IMR-90 (cell line): ENCODE data around the gene SERPINF2. TPM values are rescaled to one million over a fixed set of nuclear protein-coding genes. Genes with fewer than 3 reads are reported as not detected.
A peak's percentile ranks its signal among the peaks of the same experiment; 100 is the strongest.

Source experiments
- ATAC-seq: fragments of 200-7000 bp; cut with Tn5 transposase; 2 replicates; pipeline ENCODE4 v1.9.1; 2020; ENCODE audit warnings: low read depth, mild to moderate bottlenecking, moderate library complexity
- BruUV-seq: library from RNA; stranded (reverse); fragments of 400-500 nt; replicated peaks from 2 replicates; lab custom pipeline; 2021; lab: Mats Ljungman, UMichigan
- CTCF ChIA-PET: fragments of 300-600 bp; formaldehyde crosslinking; extraction: SDS; loops from one replicate; lab custom pipeline; 2021; ENCODE audit warnings: antibody characterized with exemption; lab: Yijun Ruan, JAX
- POLR2A ChIA-PET: fragments of 300-600 bp; sonication (Branson Sonifier 250); formaldehyde crosslinking; loops from one replicate; lab custom pipeline; 2022; ENCODE audit warnings: antibody characterized with exemption; ENCODE audit not compliant: unreplicated experiment; lab: Charles Lee
- DNase-seq: peaks from one replicate; pipeline ENCODE4 v3.0.0; 2013
- H2AFZ ChIP-seq: replicated peaks from 2 replicates; pipeline ENCODE3; 2013; ENCODE audit warnings: low read length, mild to moderate bottlenecking; ENCODE audit not compliant: poor library complexity
- H2AK5ac ChIP-seq: 2 replicates; pipeline ENCODE4 v1.6.1; 2013; ENCODE audit warnings: low read depth, low read length, inconsistent platforms
- H2AK9ac ChIP-seq: replicated peaks from 2 replicates; pipeline ENCODE3; 2013; ENCODE audit warnings: mild to moderate bottlenecking, low read depth, low read length, moderate library complexity; ENCODE audit not compliant: poor library complexity
- H2BK120ac ChIP-seq: 2 replicates; pipeline ENCODE4 v1.6.1; 2013; ENCODE audit warnings: low read depth, low read length, inconsistent platforms
- H2BK15ac ChIP-seq: 3 replicates; pipeline ENCODE4 v1.6.1; 2013; ENCODE audit warnings: low read depth, low read length, inconsistent platforms
- H2BK20ac ChIP-seq: 2 replicates; pipeline ENCODE4 v1.6.1; 2013; ENCODE audit warnings: low read depth, mild to moderate bottlenecking, inconsistent platforms, low read length, moderate library complexity
- H2BK5ac ChIP-seq: 2 replicates; pipeline ENCODE4 v1.6.1; 2013; ENCODE audit warnings: mild to moderate bottlenecking, low read depth, low read length, inconsistent platforms; ENCODE audit not compliant: poor library complexity, severe bottlenecking
- H3K14ac ChIP-seq: replicated peaks from 2 replicates; pipeline ENCODE4 v1.6.1; 2013; ENCODE audit warnings: low read depth, low read length, inconsistent platforms
- H3K18ac ChIP-seq: 2 replicates; pipeline ENCODE4 v1.6.1; 2013; ENCODE audit warnings: low read depth, low read length, control low read depth
- H3K23ac ChIP-seq: 2 replicates; pipeline ENCODE4 v1.6.1; 2013; ENCODE audit warnings: low read depth, low read length, inconsistent platforms
- H3K27ac ChIP-seq: 2 replicates; pipeline ENCODE4 v1.5.1; 2013; ENCODE audit warnings: mild to moderate bottlenecking, control low read depth, low read length; ENCODE audit not compliant: insufficient read depth
- H3K27me3 ChIP-seq: 2 replicates; pipeline ENCODE4 v1.6.1; 2013; ENCODE audit warnings: low read length; ENCODE audit not compliant: control insufficient read depth, insufficient read depth
- H3K36me3 ChIP-seq: 2 replicates; pipeline ENCODE4 v1.6.1; 2013; ENCODE audit warnings: low read length, mixed read lengths; ENCODE audit not compliant: control insufficient read depth, insufficient read depth
- H3K4ac ChIP-seq: 2 replicates; pipeline ENCODE4 v1.6.1; 2013; ENCODE audit warnings: low read depth, low read length, inconsistent platforms
- H3K4me1 ChIP-seq: 2 replicates; pipeline ENCODE4 v1.6.1; 2013; ENCODE audit warnings: low read length, mixed read lengths; ENCODE audit not compliant: control insufficient read depth, insufficient read depth
- H3K4me2 ChIP-seq: 2 replicates; pipeline ENCODE4 v1.6.1; 2013; ENCODE audit warnings: low read depth, mild to moderate bottlenecking, control low read depth, low read length, moderate library complexity
- H3K4me3 ChIP-seq: 2 replicates; pipeline ENCODE4 v1.5.1; 2013; ENCODE audit warnings: low read depth, mild to moderate bottlenecking, control low read depth, low read length, moderate library complexity; ENCODE audit not compliant: insufficient read depth
- H3K56ac ChIP-seq: 2 replicates; pipeline ENCODE4 v1.6.1; 2013; ENCODE audit warnings: low read length, inconsistent platforms; ENCODE audit not compliant: insufficient read depth; ENCODE audit errors: extremely low read depth
- H3K79me1 ChIP-seq, 2 experiments: 2 replicates each; pipeline ENCODE4 v1.6.1; 2013; ENCODE audit warnings: low read length in 2 of 2, inconsistent platforms in 1 of 2, low read depth in 1 of 2
- H3K9ac ChIP-seq: 2 replicates; pipeline ENCODE4 v1.6.1; 2013; ENCODE audit warnings: low read depth, low read length, control low read depth
- H3K9me1 ChIP-seq: 2 replicates; pipeline ENCODE4 v1.6.1; 2013; ENCODE audit warnings: low read length, inconsistent platforms; ENCODE audit not compliant: insufficient read depth
- H3K9me3 ChIP-seq: 2 replicates; pipeline ENCODE4 v1.6.1; 2013; ENCODE audit warnings: low read length; ENCODE audit not compliant: control insufficient read depth, insufficient read depth
- H4K20me1 ChIP-seq: 2 replicates; pipeline ENCODE4 v1.6.1; 2013; ENCODE audit warnings: low read length, inconsistent platforms; ENCODE audit not compliant: insufficient read depth
- H4K5ac ChIP-seq: 2 replicates; pipeline ENCODE4 v1.6.1; 2013; ENCODE audit warnings: mild to moderate bottlenecking, low read depth, low read length, control low read depth
- H4K8ac ChIP-seq, 2 experiments: 2 replicates each; pipeline ENCODE4 v1.6.1; 2013; ENCODE audit warnings: low read depth in 2 of 2, low read length in 2 of 2, control low read depth in 1 of 2, inconsistent platforms in 1 of 2
- H4K91ac ChIP-seq: 2 replicates; pipeline ENCODE4 v1.6.1; 2013; ENCODE audit warnings: low read depth, low read length, inconsistent platforms; ENCODE audit not compliant: insufficient read depth
- BHLHE40 ChIP-seq: fragments of 150-350 bp; IDR thresholded peaks from 2 replicates; pipeline ENCODE4 v1.6.1; 2016; ENCODE audit warnings: mild to moderate bottlenecking, low read depth, low read length
- CEBPB ChIP-seq: IDR thresholded peaks from 2 replicates; pipeline ENCODE4 v1.6.1; 2012; ENCODE audit warnings: low read depth, low read length, improper control_type of control experiment
- CHD1 ChIP-seq: IDR thresholded peaks from 2 replicates; pipeline ENCODE4 v1.6.1; 2012; ENCODE audit warnings: low read depth, low read length, improper control_type of control experiment
- CTCF ChIP-seq: conservative IDR thresholded peaks from 2 replicates; pipeline ENCODE4 v1.5.1; 2012; ENCODE audit warnings: mild to moderate bottlenecking, low read depth, low read length, improper control_type of control experiment
- ELK1 ChIP-seq: fragments of 150-350 bp; IDR thresholded peaks from 2 replicates; pipeline ENCODE4 v1.6.1; 2016; ENCODE audit warnings: low read depth, mild to moderate bottlenecking, low read length, moderate library complexity, borderline replicate concordance
- FOS ChIP-seq: fragments of 150-350 bp; IDR thresholded peaks from 2 replicates; pipeline ENCODE4 v1.6.1; 2016; ENCODE audit warnings: low read depth, low read length
- MAFK ChIP-seq: IDR thresholded peaks from 2 replicates; pipeline ENCODE4 v1.6.1; 2012; ENCODE audit warnings: low read depth, low read length, improper control_type of control experiment
- MAZ ChIP-seq: IDR thresholded peaks from 2 replicates; pipeline ENCODE4 v1.6.1; 2012; ENCODE audit warnings: low read depth, mild to moderate bottlenecking, low read length, improper control_type of control experiment, moderate library complexity, borderline replicate concordance
- MXI1 ChIP-seq: IDR thresholded peaks from 2 replicates; pipeline ENCODE4 v1.6.1; 2012; ENCODE audit warnings: low read depth, mild to moderate bottlenecking, low read length, moderate library complexity, borderline replicate concordance
- NFE2L2 ChIP-seq: fragments of 150-350 bp; IDR thresholded peaks from 2 replicates; pipeline ENCODE4 v1.6.1; 2016; ENCODE audit warnings: low read depth, mild to moderate bottlenecking, low read length
- POLR2A ChIP-seq: IDR thresholded peaks from 2 replicates; pipeline ENCODE4 v1.6.1; 2012; ENCODE audit warnings: mild to moderate bottlenecking, low read depth, low read length
- RAD21 ChIP-seq: IDR thresholded peaks from 2 replicates; pipeline ENCODE4 v1.6.1; 2012; ENCODE audit warnings: low read length, improper control_type of control experiment
- RCOR1 ChIP-seq: IDR thresholded peaks from 2 replicates; pipeline ENCODE4 v1.6.1; 2012; ENCODE audit warnings: mild to moderate bottlenecking, low read length, improper control_type of control experiment; ENCODE audit not compliant: insufficient replicate concordance
- RFX5 ChIP-seq: IDR thresholded peaks from 2 replicates; pipeline ENCODE4 v1.8.0; 2012; ENCODE audit warnings: low read depth, mild to moderate bottlenecking, low read length, moderate library complexity
- SMC3 ChIP-seq: fragments of 150-350 bp; IDR thresholded peaks from 2 replicates; pipeline ENCODE4 v1.6.1; 2016; ENCODE audit warnings: low read depth, mild to moderate bottlenecking, antibody characterized with exemption, low read length, moderate library complexity
- USF2 ChIP-seq: fragments of 150-350 bp; IDR thresholded peaks from 2 replicates; pipeline ENCODE4 v1.6.1; 2017; ENCODE audit warnings: mild to moderate bottlenecking, antibody characterized with exemption, low read length, low read depth
- WGBS, 2 experiments: methylation state at CpG; one replicate each; pipeline versions ENCODE4 v1.1.5 to v1.1.7; 2013; ENCODE audit warnings: missing lambda C conversion rate in 2 of 2; ENCODE audit not compliant: insufficient read length in 1 of 2; ENCODE audit errors: extremely low coverage in 2 of 2; 5-methylcytosine and 5-hydroxymethylcytosine counted together
- dilution Hi-C: fragments of 300-500 bp; cut with HindIII; formaldehyde crosslinking; loops from one replicate; pipeline ENCODE4 v1.14.3; 2018; ENCODE audit warnings: low sequenced_read_pairs; ENCODE audit not compliant: unreplicated experiment
- in situ Hi-C: fragments of 300-500 bp; cut with MboI; formaldehyde crosslinking; loops from 3 replicates; pipeline ENCODE4 v1.14.3; 2019; ENCODE audit warnings: low sequenced_read_pairs, inconsistent platforms, mixed read lengths
- intact Hi-C: fragments of 100-400 bp; cut with micrococcal nuclease; formaldehyde crosslinking; loops from 2 replicates; pipeline ENCODE4 v1.10.0; 2022
- polyA plus RNA-seq, 3 experiments: library from polyadenylated mRNA; depleted of rRNA; stranded (reverse); fragments of >200 nt; gene quantifications; 2 replicates each; pipeline ENCODE4 v1.2.3, GENCODE V29; 2012; ENCODE audit warnings: low replicate concordance in 1 of 3
- total RNA-seq: library from RNA; depleted of rRNA; stranded (reverse); fragments of >200 nt; gene quantifications from 2 replicates; pipeline ENCODE4 v1.2.3, GENCODE V29; 2012

Gene SERPINF2
- total and polyA plus RNA-seq, 2 of the 4 experiments (the other 2 are of a cell fraction), result not detected

GRCh38 chr17:1712271-1712670 is 30.4 kb upstream of the SERPINF2 start:
- H4K5ac ChIP-seq, result no peak overlapping the region
- in situ Hi-C loops, result loop anchor here (25.0 kb wide), 1 partner anchor 325 kb away; the partner anchor contains the start of genes DPH1, OVCA2 and RTN4RL1
- H3K9me3 ChIP-seq, result no peaks in the 10 kb centered on the region
- no peak overlapping the region for H2BK20ac ChIP-seq
- 0 out of 2 replicates have a peak overlapping the region, but pooled peaks have one; percentile 7 for H3K14ac ChIP-seq
- H2BK5ac ChIP-seq, result no peak overlapping the region
- no TSS peak for BruUV-seq
- ATAC-seq, result no peak
- no peak overlapping the region for H2AFZ ChIP-seq
- H2AK9ac ChIP-seq, result no peak overlapping the region
- no peaks in the 10 kb centered on the region for H3K27me3 ChIP-seq
- no peak overlapping the region for H2BK120ac ChIP-seq
- H2AK5ac ChIP-seq, result no peak overlapping the region
- intact Hi-C loops, result no loop called here
- H3K79me1 ChIP-seq, result peaks cover 0 to 52% of the 10 kb centered on the region in 2 experiments; a peak in 2 of 4 replicates
- H2BK15ac ChIP-seq, result no peak overlapping the region
- peaks cover 41% of the 10 kb centered on the region for H3K36me3 ChIP-seq
- no peak overlapping the region for H4K91ac ChIP-seq
- peak overlapping the region; percentile 85 for H3K23ac ChIP-seq
- H3K56ac ChIP-seq, result no peak overlapping the region
- no peak overlapping the region for H3K9ac ChIP-seq
- dilution Hi-C loops, result no loop called here
- H3K9me1 ChIP-seq, result peaks cover 12% of the 10 kb centered on the region
- no peak overlapping the region for H4K8ac ChIP-seq
- TF ChIP-seq CEBPB (no peak), RAD21 (no peak), BHLHE40 (no peak), SMC3 (no peak), MAFK (no peak), CTCF (no peak), POLR2A (no peak), RCOR1 (no peak), MAZ (no peak), ELK1 (no peak), FOS (no peak), CHD1 (no peak), USF2 (no peak), RFX5 (no peak), MXI1 (no peak), NFE2L2 (no peak)
- H3K4ac ChIP-seq, result no peak overlapping the region
- H3K27ac ChIP-seq, result peak overlapping the region; percentile 97; the same call in 1 of the 2 replicates
- no peak for DNase-seq
- no peak overlapping the region for H3K4me3 ChIP-seq
- ChIA-PET CTCF (no interaction called here), POLR2A (interaction anchor here (0.5 kb wide), 1 partner anchor 219 kb away, joined by 3 read pairs; no protein-coding TSS in a partner anchor)
- no peak overlapping the region for H3K18ac ChIP-seq
- H3K4me1 ChIP-seq, result peaks cover 27% of the 10 kb centered on the region
- peaks cover 62% of the 10 kb centered on the region for H4K20me1 ChIP-seq
- peak overlapping the region; percentile 15; the same call in 1 of the 2 replicates for H3K4me2 ChIP-seq
- WGBS, 2 experiments, result no CpG with 5 or more reads among the region's 8 CpGs
